Tibial artery (tissue), 4 donors: Measurements from ENCODE around the gene MFSD12.
A peak's percentile ranks its signal among the peaks of the same experiment; 100 is the strongest.

ENCODE experiments used
- DNase-seq, 2 donors: peaks; one replicate each; pipeline ENCODE4 v3.0.0-alpha.2; 2019
- H3K27ac ChIP-seq, 2 donors: fragments of 200-600 bp; sonication (generic) in 1 of 2; 1 replicate in 1 of 2; 2 replicates in 1 of 2; pipeline ENCODE4 v1.5.1; 2018 to 2019; ENCODE audit warnings: mild to moderate bottlenecking in 1 of 2
- H3K27me3 ChIP-seq, 2 donors: fragments of 200-600 bp; sonication (generic) in 1 of 2; one replicate each; pipeline versions ENCODE4 v1.5.1 to v1.6.0; 2016 to 2019
- H3K36me3 ChIP-seq, 3 donors: fragments of 200-600 bp; sonication (generic) in 2 of 3; one replicate each; pipeline ENCODE4 v1.5.1; 2016 to 2019; ENCODE audit warnings: mild to moderate bottlenecking in 2 of 3
- H3K4me1 ChIP-seq, 4 donors: fragments of 200-600 bp; sonication (generic) in 2 of 4; 1 replicate in 3 of 4; 2 replicates in 1 of 4; pipeline ENCODE4 v1.5.1; 2016 to 2019
- H3K4me3 ChIP-seq, 2 donors: fragments of 200-600 bp; sonication (generic) in 1 of 2; 1 replicate in 1 of 2; 2 replicates in 1 of 2; pipeline ENCODE4 v1.5.1; 2018 to 2019; ENCODE audit warnings: mild to moderate bottlenecking in 2 of 2
- H3K9me3 ChIP-seq, 3 donors: fragments of 200-600 bp; sonication (generic) in 1 of 3; one replicate each; pipeline ENCODE4 v1.5.1; 2016 to 2019
- CTCF ChIP-seq, 2 experiments: fragments of 200-600 bp in 1 of 2; fragments of 450-650 bp in 1 of 2; IDR thresholded peaks; one replicate each; pipeline ENCODE4 v1.5.1; 2017 to 2019; ENCODE audit warnings: antibody characterized with exemption in 2 of 2, mild to moderate bottlenecking in 1 of 2, moderate library complexity in 1 of 2
- intact Hi-C: fragments of 100-400 bp; cut with DNase I; formaldehyde crosslinking; loops from one replicate; pipeline ENCODE4 v1.15.0; 2023; ENCODE audit warnings: low total_unique reads

Gene MFSD12

GRCh38 chr19:3604987-3605343 is 47.6 kb upstream of the MFSD12 start:
- H3K36me3 ChIP-seq: peaks cover 4 to 6% (median 6%) of the 10 kb centered on the region in 3 donors
- peak in 1 of 2 donors; percentile 87 for DNase-seq
- H3K4me1 ChIP-seq: peaks cover 0 to 91% (median 65%) of the 10 kb centered on the region in 4 donors
- H3K27me3 ChIP-seq: no peaks in the 10 kb centered on the region
- TF ChIP-seq CTCF (IDR thresholded peaks at IDR 0.05): no peak
- H3K27ac ChIP-seq: peak overlapping the region; percentile 96 to 97
- intact Hi-C loops: loop anchor here (10.0 kb wide), 1 partner anchor 140 kb away; no protein-coding TSS in a partner anchor
- H3K9me3 ChIP-seq: no peaks in the 10 kb centered on the region
- peak overlapping the region; percentile 84 to 88 for H3K4me3 ChIP-seq

GRCh38 chr19:3604227-3604986 is 47.0 kb upstream of the MFSD12 start:
- Histone ChIP-seq H3K36me3 (peaks cover 10 to 12% (median 11%) of the 10 kb centered on the region in 3 donors), H3K9me3 (no peaks in the 10 kb centered on the region), H3K4me1 (peaks cover 0 to 87% (median 62%) of the 10 kb centered on the region in 4 donors), H3K4me3 (peak overlapping the region; percentile 84 to 88), H3K27me3 (no peaks in the 10 kb centered on the region), H3K27ac (peak overlapping the region; percentile 96 to 97)
- peak; percentile 74 to 96 for DNase-seq
- intact Hi-C loops: loop anchor here (10.0 kb wide), 1 partner anchor 140 kb away; no protein-coding TSS in a partner anchor
- TF ChIP-seq CTCF (IDR thresholded peaks at IDR 0.05): no peak

GRCh38 chr19:3603121-3603811 is 45.9 kb upstream of the MFSD12 start:
- Histone ChIP-seq H3K4me3 (peak overlapping the region; percentile 84 to 88), H3K4me1 (peaks cover 0 to 75% (median 50%) of the 10 kb centered on the region in 4 donors), H3K9me3 (no peaks in the 10 kb centered on the region), H3K27ac (peak overlapping the region; percentile 96 to 97), H3K27me3 (no peaks in the 10 kb centered on the region), H3K36me3 (peaks cover 14 to 20% (median 16%) of the 10 kb centered on the region in 3 donors)
- intact Hi-C loops: loop anchor here (10.0 kb wide), 1 partner anchor 138 kb away; no protein-coding TSS in a partner anchor
- no peak for TF ChIP-seq CTCF (IDR thresholded peaks at IDR 0.05)
- DNase-seq: peak; percentile 47 to 94

GRCh38 chr19:3601021-3601420 is 43.6 kb upstream of the MFSD12 start:
- Histone ChIP-seq H3K4me1 (peaks cover 0 to 57% (median 40%) of the 10 kb centered on the region in 4 donors), H3K27me3 (no peaks in the 10 kb centered on the region), H3K9me3 (no peaks in the 10 kb centered on the region), H3K4me3 (no peak overlapping the region), H3K27ac (peak overlapping the region; percentile 96 to 97), H3K36me3 (peaks cover 27 to 37% (median 33%) of the 10 kb centered on the region in 3 donors)
- intact Hi-C loops: loop anchor here (10.0 kb wide), 1 partner anchor 136 kb away; no protein-coding TSS in a partner anchor
- peak in 1 of 2 donors; percentile 88 for DNase-seq
- no peak for TF ChIP-seq CTCF (IDR thresholded peaks at IDR 0.05)

- no peak for DNase-seq
- Histone ChIP-seq H3K27ac (peak overlapping the region; percentile 96 to 97), H3K27me3 (no peaks in the 10 kb centered on the region), H3K36me3 (peaks cover 40 to 49% (median 46%) of the 10 kb centered on the region in 3 donors), H3K4me1 (peaks cover 0 to 52% (median 36%) of the 10 kb centered on the region in 4 donors), H3K9me3 (no peaks in the 10 kb centered on the region), H3K4me3 (no peak overlapping the region)
- intact Hi-C loops: loop anchor here (10.0 kb wide), 1 partner anchor 135 kb away; no protein-coding TSS in a partner anchor
- no peak for TF ChIP-seq CTCF (IDR thresholded peaks at IDR 0.05)
Observed at GRCh38 chr19:3599776-3600187, 42.4 kb upstream of the MFSD12 start.
